A549 treated with DMSO at 1 μM for 4 hours (cell line): ENCODE data around the gene C4orf46. TPM values are rescaled to one million over a fixed set of nuclear protein-coding genes. Genes with fewer than 3 reads are reported as not detected.

ENCODE experiments used
- total RNA-seq: library from RNA; stranded (reverse); fragments of 200-300 nt; extraction: Qiagen RNA extraction; gene quantifications from 5 replicates; pipeline ENCODE4 v1.2.3, GENCODE V29; 2022; ENCODE audit warnings: low read depth

Gene C4orf46
- 8.2 to 10.4 TPM (median 9.8 TPM) in 5 replicates for total RNA-seq

GRCh38 chr4:158671665-158671914, at the start of gene C4orf46:
Gene C4orf46 (minus strand): TSS chr4:158671887. CDS start chr4:158671801, 86 bp downstream.

GRCh38 chr4:158671915-158672806, 474 bp upstream of the C4orf46 start, which contains the start of gene ETFDH:
Gene ETFDH (plus strand): TSS chr4:158672296. CDS start chr4:158672457, 161 bp downstream.

Other genes starting within 250 kb of the C4orf46 start
- gene RXFP1, start 150.0 kb downstream of the C4orf46 start, total RNA-seq: not detected in 5 replicates
- 5.1 to 6.2 TPM (median 5.3 TPM) in 5 replicates for gene ETFDH, start 409 bp upstream of the C4orf46 start, total RNA-seq
- 29.7 to 40.7 TPM (median 39.2 TPM) in 5 replicates for gene PPID, start 51.5 kb upstream of the C4orf46 start, total RNA-seq
- 3.8 to 6.1 TPM (median 4.3 TPM) in 5 replicates for gene FNIP2, start 97.1 kb upstream of the C4orf46 start, total RNA-seq